Measurements from ENCODE around the gene CGN. TPM values are rescaled to one million over a fixed set of nuclear protein-coding genes. Genes with fewer than 3 reads are reported as not detected.

CGN gene
- total RNA-seq, 1 experiment from 2014 or later = 147 TPM

GRCh38 chr1:151529211-151529702, 18.1 kb downstream of the CGN start:
- CTCF ChIA-PET = no interaction called here

GRCh38 chr1:151529781-151530180, 18.6 kb downstream of the CGN start:
- Mint-ChIP-seq H3K4me1 (ENCODE audit: low read depth, unreplicated experiment) (peaks cover 5% of the 10 kb centered on the region), H3K27me3 (ENCODE audit: insufficient read depth, unreplicated experiment) (no peaks in the 10 kb centered on the region), H3K4me3 (ENCODE audit: unreplicated experiment) (no peak overlapping the region), H3K36me3 (ENCODE audit: insufficient read depth, unreplicated experiment) (peaks cover 100% of the 10 kb centered on the region), H3K9me3 (ENCODE audit: unreplicated experiment) (no peaks in the 10 kb centered on the region), H3K27ac (ENCODE audit: unreplicated experiment) (no peak overlapping the region)
- ChIA-PET CTCF (no interaction called here), POLR2A (interaction anchor here (1.2 kb wide), 1 partner anchor 10 kb away, joined by 3 read pairs; no protein-coding TSS in a partner anchor)
- H3K4me1 ChIP-seq = no peaks in the 10 kb centered on the region
- H3K4me3 ChIP-seq (ENCODE audit: low read depth, low read length) = no peak overlapping the region
- TF ChIP-seq CTCF (IDR thresholded peaks at IDR 0.05; ENCODE audit: insufficient read depth in 1 of 2, low read depth in 1 of 2, low read length in 1 of 2, severe bottlenecking in 1 of 2, unreplicated experiment in 1 of 2) = no peak
- H3K27me3 ChIP-seq (replicated peaks; ENCODE audit: control insufficient read depth, insufficient read depth, low read length) = no peaks in the 10 kb centered on the region
- BruUV-seq (replicated peaks) = TSS peak; percentile 14
- peaks cover 6% of the 10 kb centered on the region for H3K36me3 ChIP-seq (ENCODE audit: control insufficient read depth, insufficient read depth, low read length)
- intact Hi-C loops (cut with micrococcal nuclease; ENCODE audit: unreplicated experiment) = no loop called here
- DNase-seq = no peak
- H3K9me3 ChIP-seq = no peaks in the 10 kb centered on the region

More at GRCh38 chr1:151529211-151529702, 18.1 kb downstream of the CGN start:
- H3K4me1 ChIP-seq = no peaks in the 10 kb centered on the region
- H3K27me3 ChIP-seq (replicated peaks; ENCODE audit: control insufficient read depth, insufficient read depth, low read length) = no peaks in the 10 kb centered on the region
- peaks cover 5% of the 10 kb centered on the region for H3K4me1 Mint-ChIP-seq (ENCODE audit: low read depth, unreplicated experiment)
- no peak overlapping the region for H3K4me3 ChIP-seq (ENCODE audit: low read depth, low read length)
- H3K4me3 Mint-ChIP-seq (ENCODE audit: unreplicated experiment) = no peak overlapping the region
- no peak overlapping the region for H3K27ac Mint-ChIP-seq (ENCODE audit: unreplicated experiment)
- H3K27me3 Mint-ChIP-seq (ENCODE audit: insufficient read depth, unreplicated experiment) = no peaks in the 10 kb centered on the region
- no TSS peak for BruUV-seq (replicated peaks)
- no peak for TF ChIP-seq CTCF (IDR thresholded peaks at IDR 0.05; ENCODE audit: insufficient read depth in 1 of 2, low read depth in 1 of 2, low read length in 1 of 2, severe bottlenecking in 1 of 2, unreplicated experiment in 1 of 2)
- H3K36me3 ChIP-seq (ENCODE audit: control insufficient read depth, insufficient read depth, low read length) = peaks cover 7% of the 10 kb centered on the region
- H3K9me3 Mint-ChIP-seq (ENCODE audit: unreplicated experiment) = no peaks in the 10 kb centered on the region
- DNase-seq = no peak
- POLR2A ChIA-PET = interaction anchor here (1.2 kb wide), 1 partner anchor 10 kb away, joined by 3 read pairs; no protein-coding TSS in a partner anchor
- H3K36me3 Mint-ChIP-seq (ENCODE audit: insufficient read depth, unreplicated experiment) = peaks cover 100% of the 10 kb centered on the region
- H3K9me3 ChIP-seq = no peaks in the 10 kb centered on the region
- intact Hi-C loops (cut with micrococcal nuclease; ENCODE audit: unreplicated experiment) = no loop called here

- no peak overlapping the region for H3K4me3 Mint-ChIP-seq (ENCODE audit: unreplicated experiment)
- no peak for TF ChIP-seq CTCF (IDR thresholded peaks at IDR 0.05; ENCODE audit: insufficient read depth in 1 of 2, low read depth in 1 of 2, low read length in 1 of 2, severe bottlenecking in 1 of 2, unreplicated experiment in 1 of 2)
- Histone ChIP-seq H3K4me3 (ENCODE audit: low read depth, low read length) (no peak overlapping the region), H3K4me1 (no peaks in the 10 kb centered on the region), H3K36me3 (ENCODE audit: control insufficient read depth, insufficient read depth, low read length) (peaks cover 6% of the 10 kb centered on the region), H3K27me3 (replicated peaks; ENCODE audit: control insufficient read depth, insufficient read depth, low read length) (no peaks in the 10 kb centered on the region), H3K9me3 (no peaks in the 10 kb centered on the region)
- BruUV-seq (replicated peaks) = no TSS peak
- no peaks in the 10 kb centered on the region for H3K9me3 Mint-ChIP-seq (ENCODE audit: unreplicated experiment)
- H3K27me3 Mint-ChIP-seq (ENCODE audit: insufficient read depth, unreplicated experiment) = no peaks in the 10 kb centered on the region
- no peak overlapping the region for H3K27ac Mint-ChIP-seq (ENCODE audit: unreplicated experiment)
- intact Hi-C loops (cut with micrococcal nuclease; ENCODE audit: unreplicated experiment) = no loop called here
- no peak for DNase-seq
- POLR2A ChIA-PET = interaction anchor here (1.2 kb wide), 1 partner anchor 9 kb away, joined by 3 read pairs; no protein-coding TSS in a partner anchor
- peaks cover 5% of the 10 kb centered on the region for H3K4me1 Mint-ChIP-seq (ENCODE audit: low read depth, unreplicated experiment)
- CTCF ChIA-PET = no interaction called here
- H3K36me3 Mint-ChIP-seq (ENCODE audit: insufficient read depth, unreplicated experiment) = peaks cover 100% of the 10 kb centered on the region
Measured at GRCh38 chr1:151530461-151530860, 19.3 kb downstream of the CGN start.

All from Caco-2 (cell line).